GM12872 (cell line): Measurements from ENCODE around the gene RASD1.

ENCODE experiments used
- CTCF ChIP-seq: IDR thresholded peaks from 3 replicates; pipeline ENCODE4 v1.5.1; 2011; ENCODE audit warnings: low read depth, mild to moderate bottlenecking, low read length, moderate library complexity; ENCODE audit not compliant: insufficient read depth

Gene RASD1

DNA sequence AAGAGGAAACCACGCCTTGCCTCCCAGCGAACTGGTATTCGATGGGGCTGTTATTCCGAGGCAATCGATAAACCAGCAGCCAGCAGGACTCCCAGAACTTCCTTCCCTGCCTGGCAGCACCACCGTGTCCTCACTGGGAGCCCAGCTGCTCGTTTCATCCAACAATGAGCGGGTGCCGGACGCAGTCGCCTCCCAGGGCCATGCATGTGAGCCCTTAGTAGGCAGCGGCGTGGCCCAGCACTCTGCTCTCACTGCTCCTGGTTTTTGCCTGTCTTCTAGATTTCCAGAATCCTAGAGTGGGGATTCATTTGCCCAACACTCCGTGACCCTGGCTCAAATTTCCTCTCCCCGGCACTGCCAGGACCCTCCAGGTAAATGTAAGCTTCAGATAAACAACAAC is 29.1 kb upstream of the RASD1 start:
- TF ChIP-seq CTCF = no peak

- no peak for TF ChIP-seq CTCF
Observed at GRCh38 chr17:17523731-17524490, 27.7 kb upstream of the RASD1 start.

DNA sequence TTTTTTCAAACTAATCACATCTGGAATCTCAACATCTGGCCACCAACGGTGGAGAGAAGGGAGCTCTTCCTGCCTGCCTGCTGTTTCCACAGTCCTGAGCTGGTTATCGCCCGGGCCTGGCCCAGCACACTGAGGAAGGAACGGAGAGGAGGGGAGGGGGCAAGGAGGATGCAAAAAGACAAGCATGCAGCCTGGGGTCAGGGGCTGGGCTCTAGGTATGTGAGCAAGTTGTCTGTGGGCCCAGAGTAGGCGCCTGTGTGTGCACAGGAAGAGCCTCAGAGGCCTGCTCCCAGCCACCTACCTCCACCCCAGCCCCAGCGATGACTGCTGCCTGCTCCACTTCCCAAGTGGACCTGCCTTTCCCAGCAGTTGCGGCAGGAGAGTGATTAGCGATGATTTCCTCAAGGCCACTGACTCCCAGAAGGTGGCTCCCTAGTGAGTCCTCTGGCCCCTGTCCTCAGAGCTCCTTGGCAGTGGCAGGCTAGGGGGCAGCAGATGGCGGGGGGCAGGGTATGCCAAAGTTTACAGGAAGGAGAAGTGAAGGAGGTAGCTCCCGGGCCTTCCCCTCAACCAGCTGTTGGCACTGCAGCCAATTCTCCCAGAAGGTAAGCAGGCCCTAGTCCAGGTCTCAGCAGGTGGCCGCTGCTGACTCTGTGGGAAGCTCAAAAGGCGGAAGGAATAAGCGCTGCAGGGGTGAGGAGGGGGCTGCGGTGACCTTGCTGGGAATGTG is 27.0 kb upstream of the RASD1 start:
- TF ChIP-seq CTCF = no peak

GRCh38 chr17:17520599-17521232 is 24.5 kb upstream of the RASD1 start:
- no peak for TF ChIP-seq CTCF

DNA sequence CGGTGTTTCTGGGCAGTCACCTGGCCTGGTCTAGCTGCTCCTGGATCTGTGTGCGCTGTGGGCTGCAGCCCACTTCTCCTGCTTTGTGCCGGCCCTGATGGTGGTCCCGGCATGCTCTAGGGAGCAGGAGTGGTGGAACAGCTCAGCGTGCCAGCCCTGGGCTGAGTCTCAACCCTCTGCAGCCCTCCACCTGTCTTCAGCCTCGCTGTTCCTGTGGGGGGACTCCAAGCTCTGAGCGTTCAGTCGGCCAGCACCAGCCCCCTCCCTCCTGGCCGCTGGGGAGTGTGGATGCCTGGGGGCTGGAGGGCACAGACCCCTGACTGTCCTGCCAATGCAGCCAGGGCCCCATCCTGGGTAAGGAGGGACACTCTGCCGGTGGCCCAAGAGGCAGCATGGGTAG is 23.7 kb upstream of the RASD1 start:
- no peak for TF ChIP-seq CTCF

- TF ChIP-seq CTCF = no peak
Observed at GRCh38 chr17:17518951-17519350, 22.8 kb upstream of the RASD1 start.

- no peak for TF ChIP-seq CTCF
Observed at GRCh38 chr17:17518014-17518413, 21.8 kb upstream of the RASD1 start.
